NCI-H187 (cell line): ENCODE measurements around the gene DDR2.
"Not testable (repeated sequence)": the region's sequence is repeated elsewhere in the genome, so short reads cannot be mapped to it uniquely, and the experiment has no call there.

Experiments
- DNase-seq, 2 experiments: peaks; one replicate each; lab custom pipeline; 2025; lab: John Stamatoyannopoulos, UW

DDR2 gene

DNA sequence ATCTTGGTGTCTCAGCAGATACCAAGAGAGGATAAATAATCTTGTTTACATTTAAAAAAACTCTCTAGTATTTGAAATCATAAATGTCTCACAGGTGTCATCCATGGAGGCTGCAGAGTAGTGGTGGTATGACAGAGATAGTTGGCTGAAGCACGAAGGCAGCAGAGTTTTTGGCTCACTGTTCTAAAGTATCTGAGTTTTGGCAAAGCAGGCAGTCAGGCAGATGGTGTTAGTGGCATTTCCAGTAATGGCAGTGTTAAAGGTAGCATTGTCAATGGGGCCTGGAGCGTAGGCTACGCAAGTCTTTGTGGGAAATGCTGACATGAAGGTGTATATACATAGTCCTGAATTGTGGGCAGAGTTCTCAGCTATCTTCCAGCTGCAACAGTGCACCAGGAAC is 89.8 kb downstream of the DDR2 start:
- DNase-seq: no peak

DNA sequence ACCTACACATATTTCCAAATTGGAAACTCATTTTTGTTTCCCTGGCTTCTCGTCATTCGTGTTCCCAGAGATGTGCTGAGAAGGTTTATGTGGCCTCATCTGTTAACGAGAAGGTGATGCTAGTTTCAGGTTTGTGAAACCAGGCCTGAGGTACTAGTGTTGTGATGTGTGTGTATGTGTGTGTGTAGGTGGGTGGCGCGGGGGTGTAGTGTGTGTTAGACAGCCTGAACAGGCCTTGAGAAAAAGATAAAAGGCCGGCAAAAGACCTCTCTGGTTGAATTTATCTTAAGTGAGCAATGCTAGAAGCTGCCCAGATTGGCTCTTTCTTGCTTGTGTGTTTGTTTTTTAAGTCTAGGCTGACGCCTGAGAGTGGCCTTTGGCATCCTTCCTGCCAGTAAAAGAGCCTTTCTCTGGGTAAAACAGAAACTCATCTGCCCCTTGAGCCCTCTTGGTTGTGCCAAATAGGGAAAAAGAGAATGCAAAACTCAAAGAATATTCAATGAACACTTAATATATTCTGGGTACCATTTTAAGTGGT is 92.4 kb downstream of the DDR2 start:
- DNase-seq: no peak

DNA sequence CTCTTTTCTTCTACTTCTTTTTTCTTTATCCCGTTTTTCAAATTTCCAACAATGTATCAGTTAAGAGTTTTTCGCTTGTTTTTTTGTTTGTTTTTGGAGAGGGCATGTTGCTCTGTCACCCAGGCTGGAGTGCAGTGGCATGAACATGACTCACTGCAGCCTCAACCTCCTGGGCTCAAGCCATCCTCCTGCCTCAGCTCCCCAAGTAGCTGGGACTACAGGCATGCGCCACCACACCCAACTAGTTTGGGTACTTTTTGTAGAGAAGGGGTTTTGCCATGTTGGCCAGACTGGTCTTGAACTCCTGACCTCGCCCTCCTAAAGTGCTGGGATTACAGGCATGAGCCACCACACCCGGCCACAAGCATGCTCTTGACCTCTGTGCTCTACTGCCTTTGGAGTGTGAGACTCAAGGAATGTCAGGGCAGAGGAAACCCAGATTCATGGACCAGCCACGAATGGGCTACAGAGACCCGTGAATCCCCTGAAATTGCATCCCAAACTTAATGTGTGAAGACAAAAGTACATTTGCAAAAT is 93.1 kb downstream of the DDR2 start:
- no peak for DNase-seq

DNA sequence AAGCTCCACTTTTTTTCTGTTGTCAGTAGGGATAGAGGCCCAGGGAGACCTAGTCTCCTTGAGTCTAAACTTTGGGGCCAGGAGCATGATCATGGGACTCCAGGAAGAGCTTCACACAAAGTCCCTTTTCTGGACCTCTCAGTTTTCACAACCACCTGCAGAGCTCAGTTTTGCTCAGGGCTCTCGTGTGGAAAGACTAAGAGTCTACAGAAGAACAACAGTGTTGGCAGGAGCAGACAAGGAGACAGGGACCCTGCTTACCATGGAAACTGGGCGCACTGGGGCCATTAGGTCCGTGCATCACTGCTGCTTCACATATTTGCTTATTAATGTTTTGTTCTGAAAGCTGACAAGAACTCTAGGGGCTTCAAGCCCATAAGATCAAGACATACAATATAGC is 94.3 kb downstream of the DDR2 start:
- no peak for DNase-seq

DNA sequence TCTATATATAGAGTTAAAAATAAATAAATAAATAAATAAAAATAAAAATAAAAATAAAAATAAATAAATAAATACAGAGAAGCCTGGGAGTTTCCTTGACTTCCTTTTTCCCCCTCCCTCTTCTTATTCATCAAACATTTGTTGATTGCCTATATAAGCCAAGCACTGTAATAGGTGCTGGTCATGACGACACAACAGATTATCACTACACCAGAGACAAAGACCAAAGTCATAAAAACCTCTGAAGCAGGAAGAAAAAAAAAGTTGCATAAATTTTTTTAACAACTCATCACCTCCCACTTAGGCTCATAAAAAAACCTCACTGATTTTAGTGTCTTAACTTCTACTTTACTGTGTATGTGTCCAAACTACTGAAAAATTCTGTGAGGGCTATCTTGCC is 95.2 kb downstream of the DDR2 start:
- DNase-seq: not testable (repeated sequence)

DNA sequence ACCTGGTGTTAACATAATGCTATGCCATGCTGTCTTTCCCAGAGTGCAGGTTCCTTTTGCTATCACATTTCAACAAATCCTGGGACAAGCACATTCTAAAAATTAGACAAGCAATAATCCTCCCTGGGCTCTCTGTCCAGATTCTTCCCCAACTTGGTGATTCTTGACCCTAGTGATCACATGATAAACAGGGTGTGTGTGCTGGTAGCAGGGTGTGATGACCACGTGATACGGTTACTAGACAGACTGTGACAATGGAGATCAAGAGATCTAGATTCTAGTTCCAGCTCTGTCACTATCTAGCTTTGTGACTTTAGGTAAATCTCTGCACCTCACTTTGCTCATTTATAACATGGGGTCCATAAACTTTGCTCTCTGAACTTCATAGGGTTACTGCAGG is 96.3 kb downstream of the DDR2 start:
- DNase-seq: no peak

DNA sequence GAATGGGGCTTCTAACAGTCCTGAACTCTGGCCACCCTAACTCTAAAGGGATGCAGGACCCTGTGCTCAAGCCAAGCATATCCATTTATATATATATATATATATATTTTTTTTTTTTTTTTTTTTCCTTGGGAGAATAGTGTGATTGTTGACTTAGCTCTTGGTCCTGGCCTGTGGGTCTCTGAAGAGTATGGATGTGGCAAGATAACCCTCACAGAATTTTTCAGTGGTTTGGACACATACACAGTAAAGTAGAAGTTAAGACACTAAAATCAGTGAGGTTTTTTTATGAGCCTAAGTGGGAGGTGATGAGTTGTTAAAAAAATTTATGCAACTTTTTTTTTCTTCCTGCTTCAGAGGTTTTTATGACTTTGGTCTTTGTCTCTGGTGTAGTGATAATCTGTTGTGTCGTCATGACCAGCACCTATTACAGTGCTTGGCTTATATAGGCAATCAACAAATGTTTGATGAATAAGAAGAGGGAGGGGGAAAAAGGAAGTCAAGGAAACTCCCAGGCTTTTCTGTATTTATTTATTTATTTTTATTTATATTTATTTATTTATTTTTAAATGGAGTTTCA is 97.0 kb downstream of the DDR2 start:
- not testable (repeated sequence) for DNase-seq

DNA sequence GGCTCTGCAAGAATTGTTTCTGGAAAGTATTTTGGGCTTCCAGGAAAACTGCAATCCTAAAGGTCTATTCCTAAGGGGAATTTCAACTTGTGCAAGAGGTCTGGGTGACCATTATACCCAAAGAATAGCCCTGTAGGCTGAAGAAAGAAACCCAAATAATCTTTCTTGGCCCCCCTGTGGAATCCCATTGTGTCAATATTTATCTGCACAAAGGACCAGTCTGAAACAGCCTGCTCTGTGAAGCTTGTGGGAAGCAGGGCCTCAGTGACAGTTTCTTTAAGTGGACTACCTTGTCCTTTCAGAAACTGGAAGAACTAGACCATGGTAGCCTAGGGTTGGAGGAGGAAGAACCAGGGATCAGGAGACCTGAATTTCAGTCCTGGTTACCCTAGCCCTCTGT is 99.8 kb downstream of the DDR2 start:
- no peak for DNase-seq

DNA sequence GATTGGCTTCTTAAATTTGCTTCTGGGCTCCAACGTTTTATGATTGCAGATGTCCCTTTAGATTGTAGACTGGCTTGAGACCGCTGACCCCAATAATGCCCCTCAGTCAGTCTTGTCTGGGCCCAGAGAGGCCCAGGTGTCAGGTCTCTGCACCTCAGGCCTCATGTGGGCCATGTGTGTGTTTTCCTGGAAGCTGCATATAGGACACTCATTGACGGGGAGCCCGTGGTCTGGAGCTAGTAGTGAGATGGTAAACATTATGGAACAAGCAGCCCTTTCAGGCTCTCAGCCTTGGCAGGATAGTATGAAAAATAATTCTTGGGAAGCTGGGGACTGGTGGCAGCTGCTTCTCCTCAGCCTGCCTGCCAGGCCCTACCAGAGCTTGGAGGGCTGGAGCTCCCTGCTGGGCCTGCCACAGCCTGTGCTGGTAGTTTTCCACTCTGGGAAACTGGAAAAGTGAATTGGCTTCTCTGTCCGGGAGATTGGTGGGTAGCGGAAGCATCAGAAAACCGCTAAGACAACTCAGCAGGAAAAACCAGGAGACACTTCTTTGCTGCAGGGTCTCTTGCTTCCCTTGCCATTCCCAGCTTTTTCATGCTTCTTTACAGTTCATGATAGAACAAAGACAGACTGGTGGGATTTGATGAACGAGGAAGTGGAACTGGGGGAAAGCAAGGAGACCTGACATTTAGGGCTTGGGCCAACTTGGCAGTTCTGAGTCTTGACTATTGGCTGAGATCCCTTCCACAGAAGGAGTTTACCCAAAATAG is 100.5 kb downstream of the DDR2 start:
- DNase-seq: no peak

DNA sequence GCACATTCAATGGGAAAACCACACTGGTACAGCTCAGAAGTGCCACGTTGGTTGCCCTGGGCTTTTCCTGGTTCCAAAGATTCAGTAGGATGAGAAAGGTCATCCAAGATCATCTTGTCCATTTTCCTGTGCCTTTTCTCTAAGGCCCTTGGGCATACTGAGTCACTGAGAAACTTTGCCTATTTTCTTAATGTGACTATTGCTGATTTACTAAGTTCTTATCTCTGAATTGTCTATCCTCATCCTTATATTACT is 101.0 kb downstream of the DDR2 start:
- no peak for DNase-seq

DNA sequence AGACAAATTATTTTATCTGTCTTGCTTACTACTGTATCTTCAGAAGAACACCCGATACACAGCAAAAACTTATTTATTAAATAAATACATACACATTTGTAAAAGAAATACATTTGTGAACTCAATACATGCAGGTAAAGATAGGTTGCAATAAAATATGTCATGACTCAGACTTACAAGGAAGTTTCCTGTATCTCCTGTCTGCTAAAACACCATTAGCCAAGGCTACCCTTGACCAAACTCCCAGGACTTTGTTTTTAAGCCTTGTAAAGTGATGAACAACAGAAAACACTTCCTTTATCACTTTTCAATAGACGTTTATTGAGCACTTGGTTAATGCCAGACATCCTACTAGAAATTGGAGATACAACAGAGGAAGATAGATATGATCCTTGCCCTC is 101.8 kb downstream of the DDR2 start:
- DNase-seq: no peak

DNA sequence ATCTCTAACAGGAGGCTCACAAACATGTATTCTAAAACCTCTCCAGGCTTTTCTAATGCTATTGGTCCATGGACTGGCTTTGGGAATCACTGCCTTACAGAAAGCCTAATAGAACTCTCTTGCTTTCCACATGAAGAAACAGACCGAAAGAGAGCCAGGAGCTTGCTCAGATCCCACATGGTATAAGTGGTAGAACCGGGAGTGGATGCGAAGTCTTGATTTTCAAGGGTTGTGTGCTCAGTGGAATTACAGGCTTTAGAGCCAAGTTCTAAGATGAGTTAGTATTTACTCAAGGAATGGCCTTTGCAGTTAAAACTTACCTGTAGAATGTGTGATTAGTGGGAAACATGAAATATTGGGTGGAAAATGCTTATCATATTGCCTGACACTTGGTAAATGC is 103.9 kb downstream of the DDR2 start:
- no peak for DNase-seq

DNA sequence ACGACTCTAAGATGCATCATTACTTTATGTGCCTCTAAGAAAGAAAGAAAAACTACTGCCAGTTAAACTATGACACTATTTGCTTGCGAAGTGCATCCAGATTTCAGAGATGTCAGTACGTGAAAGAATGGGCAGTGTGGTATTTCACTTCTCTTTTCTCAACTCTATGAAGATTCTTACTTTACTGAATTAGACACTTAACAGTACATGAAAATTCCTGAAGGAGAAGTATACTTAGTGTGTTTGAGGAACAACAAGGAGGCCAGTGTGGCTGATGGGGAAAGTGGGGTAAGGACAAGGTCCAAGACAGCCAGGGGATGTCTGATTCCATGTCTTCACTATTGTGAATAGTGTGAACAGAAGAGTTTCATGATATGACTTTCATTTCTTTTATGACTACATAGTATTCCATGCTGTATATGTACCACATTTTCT is 104.4 kb downstream of the DDR2 start:
- no peak for DNase-seq

DNA sequence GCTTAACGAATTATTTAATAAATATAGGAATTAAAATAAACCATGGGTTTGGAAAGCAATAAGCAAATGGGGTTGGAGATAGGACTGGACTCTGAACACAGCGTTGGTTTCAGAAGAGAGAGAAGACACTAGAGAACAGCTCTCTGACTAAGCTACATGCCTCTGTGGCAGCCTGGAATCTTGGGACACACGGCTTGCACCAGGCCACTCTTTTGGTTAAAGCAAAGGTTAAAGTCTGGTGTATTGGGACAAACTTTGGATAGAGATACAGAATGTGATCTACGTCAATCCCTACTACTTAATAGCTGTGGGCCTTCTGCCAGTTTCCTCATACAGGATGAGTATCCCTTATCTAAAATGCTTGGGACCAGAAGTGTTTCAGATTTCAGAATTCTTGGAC is 108.5 kb downstream of the DDR2 start:
- no peak for DNase-seq

DNA sequence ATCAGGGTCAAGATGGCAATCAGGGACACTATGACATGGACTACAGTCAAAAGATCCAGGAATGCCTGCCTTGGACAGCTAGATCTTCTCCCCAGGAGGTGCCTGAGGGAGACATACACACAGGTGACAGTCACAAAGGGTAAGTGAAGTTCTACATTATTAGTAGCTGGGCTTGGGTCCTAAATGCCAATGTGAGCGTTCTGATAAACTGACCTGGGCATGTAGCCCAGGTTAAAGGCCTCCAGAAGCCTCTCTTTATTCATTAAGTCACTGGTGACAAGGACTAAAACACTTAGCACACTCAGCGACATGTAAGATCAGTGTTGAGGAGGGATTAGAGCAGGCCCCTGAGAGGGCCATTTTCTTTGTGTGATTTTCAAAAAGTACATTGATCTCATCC is 109.3 kb downstream of the DDR2 start:
- no peak for DNase-seq

DNA sequence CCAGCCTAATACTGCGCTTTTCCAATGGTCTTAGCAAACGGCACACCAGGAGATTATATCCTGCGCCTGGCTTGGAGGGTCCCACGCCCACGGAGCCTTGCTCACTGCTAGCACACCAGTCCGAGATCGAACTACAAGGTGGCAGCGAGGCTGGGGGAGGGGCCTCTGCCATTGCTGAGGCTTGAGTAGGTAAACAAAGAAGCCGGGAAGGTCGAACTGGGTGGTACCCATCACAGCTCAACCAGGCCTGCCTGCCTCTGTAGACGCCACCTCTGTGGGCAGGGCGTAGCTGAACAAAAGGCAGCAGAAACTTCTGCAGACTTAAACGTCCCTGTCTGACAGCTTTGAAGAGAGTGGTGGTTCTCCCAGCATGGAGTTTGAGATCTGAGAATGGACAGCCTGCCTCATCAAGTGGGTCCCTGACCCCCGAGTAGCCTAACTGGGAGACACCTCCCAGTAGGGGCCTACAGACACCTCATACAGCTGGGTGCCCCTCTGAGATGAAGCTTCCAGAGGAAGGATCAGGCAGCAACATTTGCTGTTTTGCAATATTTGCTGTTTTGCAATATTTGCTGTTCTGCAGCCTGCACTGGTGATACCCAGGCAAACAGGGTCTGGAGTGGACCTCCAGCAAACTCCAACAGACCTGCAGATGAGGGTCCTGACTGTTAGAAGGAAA is 114.1 kb downstream of the DDR2 start:
- DNase-seq: not testable (repeated sequence)

DNA sequence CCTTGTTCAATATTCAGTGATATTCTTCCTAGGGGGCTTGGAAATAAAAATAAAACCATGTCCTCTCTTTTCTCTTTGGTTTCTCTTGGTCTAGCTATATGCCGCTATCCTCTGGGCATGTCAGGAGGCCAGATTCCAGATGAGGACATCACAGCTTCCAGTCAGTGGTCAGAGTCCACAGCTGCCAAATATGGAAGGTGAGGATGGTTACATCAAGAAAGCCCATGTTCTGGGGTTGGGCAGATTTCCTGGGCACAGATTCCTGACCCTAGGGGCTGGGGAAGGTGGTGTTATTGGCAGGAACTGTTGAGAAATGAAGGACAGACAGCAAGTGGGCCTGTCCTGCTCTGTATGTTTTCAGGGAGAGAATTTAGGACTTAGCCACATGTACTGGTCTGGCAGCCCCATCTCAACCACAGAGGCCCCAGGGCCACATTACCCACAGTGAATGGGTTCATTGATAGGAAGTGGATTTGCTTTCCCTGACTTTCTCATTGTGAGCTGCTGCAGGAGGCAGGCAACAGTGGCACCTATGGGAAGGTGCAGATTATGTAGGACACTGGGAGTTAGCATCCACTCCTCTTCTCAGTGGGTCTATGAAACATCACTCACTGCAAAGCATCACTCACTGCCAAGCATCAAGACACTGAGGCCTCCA is 120.9 kb downstream of the DDR2 start:
- DNase-seq: no peak

DNA sequence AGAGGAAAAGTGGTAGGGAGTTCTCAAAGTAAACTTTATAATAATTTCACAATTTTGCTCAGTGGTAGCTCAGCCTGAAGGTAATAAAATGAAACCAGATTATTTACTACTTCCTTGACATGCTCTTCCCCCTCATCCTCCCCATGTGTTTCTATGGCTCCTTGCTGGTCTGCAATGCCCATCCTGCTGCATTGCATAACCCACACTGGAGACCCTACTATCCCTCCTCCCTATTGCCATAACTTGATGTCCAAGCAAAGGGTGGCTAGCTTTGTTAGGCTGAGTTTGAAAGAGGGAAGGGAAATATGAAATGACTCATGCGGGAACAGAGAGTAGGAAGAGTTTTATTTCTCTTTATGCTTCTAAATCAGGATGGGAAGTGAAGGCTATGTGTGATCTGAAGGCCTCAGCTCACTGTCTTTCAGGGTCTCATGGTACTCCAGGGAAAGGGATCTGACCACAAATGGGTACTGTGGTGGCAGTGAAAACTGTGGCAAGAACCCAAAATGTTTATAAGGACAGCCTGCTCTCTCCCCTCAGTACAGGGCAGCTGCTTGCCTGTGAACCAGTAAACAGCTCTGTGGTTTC is 121.8 kb downstream of the DDR2 start:
- no peak for DNase-seq

DNA sequence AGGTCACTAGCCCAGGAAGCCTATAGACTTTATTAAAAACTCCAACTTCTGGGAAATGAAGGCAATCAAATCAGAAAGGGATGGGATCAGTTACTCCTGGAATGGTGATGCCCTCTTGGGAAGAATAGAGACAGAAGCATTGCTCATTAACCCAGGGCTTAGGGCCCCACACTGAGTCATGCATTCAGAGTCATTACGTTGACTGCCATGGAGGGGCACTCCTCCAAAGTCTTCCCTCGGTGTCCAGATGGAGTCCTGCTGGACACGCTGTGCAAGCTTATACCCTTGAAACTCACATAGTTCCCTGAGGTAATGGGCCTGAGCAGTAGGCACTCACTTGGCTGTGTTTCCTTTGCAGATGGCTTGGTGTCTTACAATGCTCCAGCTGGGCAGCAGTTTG is 123.0 kb downstream of the DDR2 start:
- DNase-seq: no peak

DNA sequence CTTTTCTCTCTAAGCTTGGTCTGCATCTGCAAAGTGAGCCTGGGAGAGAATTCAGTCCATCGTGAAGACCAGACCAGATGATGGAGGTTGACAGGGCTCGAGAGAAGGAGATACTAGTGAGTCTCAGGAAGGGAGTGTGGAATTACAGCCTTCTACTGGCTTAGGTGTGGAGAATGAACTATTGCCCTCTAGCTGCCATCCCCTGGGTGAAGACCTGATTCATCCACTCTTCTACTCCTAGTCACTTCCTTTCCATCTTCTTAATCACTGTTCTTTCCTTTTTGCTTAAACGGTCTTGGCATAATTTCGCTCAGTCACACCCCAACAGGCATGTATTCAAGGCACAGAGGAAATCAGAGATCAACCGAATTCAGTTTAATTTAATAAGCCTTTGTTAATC is 124.3 kb downstream of the DDR2 start:
- no peak for DNase-seq

DNA sequence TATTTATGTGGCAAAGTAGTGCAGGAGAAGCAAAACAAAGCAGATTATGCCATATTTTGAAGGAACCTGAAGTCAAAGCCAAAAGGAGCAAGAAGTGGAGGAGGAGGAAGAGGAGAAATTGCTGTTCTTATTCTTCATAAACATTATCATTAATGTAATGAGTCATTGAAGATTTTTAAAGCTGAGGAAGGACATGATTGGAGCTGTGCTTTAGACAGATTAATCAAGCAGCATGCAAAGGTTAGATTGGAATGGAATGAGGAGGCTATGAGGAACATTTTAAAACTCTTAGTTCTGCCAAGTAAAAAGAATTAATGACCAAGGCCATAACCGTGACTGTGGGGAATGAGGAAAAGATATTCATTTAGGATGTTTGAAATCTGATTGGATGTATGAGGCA is 125.2 kb downstream of the DDR2 start:
- DNase-seq: no peak

DNA sequence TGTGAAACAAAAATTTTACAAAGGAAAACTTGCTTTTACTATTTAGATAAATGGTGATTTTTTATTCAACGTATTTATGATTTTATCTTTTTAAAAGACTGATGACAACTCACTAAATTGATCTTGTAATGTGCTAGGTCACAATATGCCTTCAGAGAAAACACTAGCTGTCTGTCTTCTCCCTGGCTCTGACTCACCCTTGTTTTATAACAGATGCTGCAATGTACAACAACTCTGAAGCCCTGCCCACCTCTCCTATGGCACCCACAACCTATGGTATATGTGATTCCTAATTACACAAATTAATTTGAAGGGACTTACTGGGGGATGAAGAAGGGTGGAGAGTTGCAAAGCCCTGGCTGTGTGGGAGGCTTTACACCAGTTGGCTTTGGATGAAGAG is 133.5 kb downstream of the DDR2 start:
- no peak for DNase-seq
